Endothelial cell of umbilical vein (primary cell): ENCODE measurements around the gene EFS.

Experiments
- CTCF ChIP-seq, 2 donors: IDR thresholded peaks; 1 replicate in 1 of 2; 2 replicates in 1 of 2; pipeline ENCODE4 v1.5.1; 2011; ENCODE audit warnings: low read length in 2 of 2, mild to moderate bottlenecking in 2 of 2, moderate library complexity in 2 of 2, control low read depth in 1 of 2, inconsistent platforms in 1 of 2, low read depth in 1 of 2; ENCODE audit not compliant: insufficient read depth in 1 of 2; ENCODE audit errors: extremely low read depth in 1 of 2
- EZH2 ChIP-seq: IDR thresholded peaks from 2 replicates; pipeline ENCODE4 v1.6.1; 2012; ENCODE audit warnings: borderline replicate concordance, low read depth, mild to moderate bottlenecking, moderate library complexity, low read length, inconsistent platforms; ENCODE audit not compliant: severe bottlenecking
- GATA2 ChIP-seq: IDR thresholded peaks from 2 replicates; pipeline ENCODE4 v1.7.0; 2011; ENCODE audit warnings: low read depth, mild to moderate bottlenecking, moderate library complexity, mixed read lengths, low read length; ENCODE audit not compliant: insufficient read length, insufficient read depth
- JUN ChIP-seq: IDR thresholded peaks from 2 replicates; pipeline ENCODE4 v1.6.1; 2011; ENCODE audit warnings: borderline replicate concordance, low read depth; ENCODE audit not compliant: insufficient read length, insufficient read depth
- MAX ChIP-seq: IDR thresholded peaks from 2 replicates; pipeline ENCODE4 v1.6.1; 2011; ENCODE audit not compliant: insufficient read depth, insufficient read length
- MYC ChIP-seq: IDR thresholded peaks from one replicate; pipeline ENCODE4 v1.6.1; 2011; ENCODE audit warnings: mild to moderate bottlenecking, low read depth, low read length
- POLR2A ChIP-seq: IDR thresholded peaks from 2 replicates; pipeline ENCODE4 v1.6.1; 2012; ENCODE audit warnings: low read depth, mild to moderate bottlenecking, control low read depth, low read length
- POLR2AphosphoS5 ChIP-seq: IDR thresholded peaks from 2 replicates; pipeline ENCODE4 v1.6.1; 2012; ENCODE audit warnings: low read depth, mild to moderate bottlenecking, control low read depth, low read length, moderate library complexity; ENCODE audit not compliant: insufficient read depth

- no peak for TF ChIP-seq CTCF (IDR thresholded peaks at IDR 0.05; ENCODE audit: extremely low read depth in 1 of 2, insufficient read depth in 1 of 2, low read depth in 1 of 2, low read length in 2 of 2)
- TF ChIP-seq EZH2 = no peak
- no peak for TF ChIP-seq MYC
- TF ChIP-seq POLR2AphosphoS5 = no peak
- TF ChIP-seq POLR2A = no peak
- TF ChIP-seq MAX = no peak
- TF ChIP-seq JUN = no peak
- TF ChIP-seq GATA2 = no peak
Observed at GRCh38 chr14:23396126-23396525, 31.2 kb upstream of the EFS start.
